Measurements from ENCODE around the gene PPIH.
"Not testable (repeated sequence)": the region's sequence is repeated elsewhere in the genome, so short reads cannot be mapped to it uniquely, and the experiment has no call there.

DNA sequence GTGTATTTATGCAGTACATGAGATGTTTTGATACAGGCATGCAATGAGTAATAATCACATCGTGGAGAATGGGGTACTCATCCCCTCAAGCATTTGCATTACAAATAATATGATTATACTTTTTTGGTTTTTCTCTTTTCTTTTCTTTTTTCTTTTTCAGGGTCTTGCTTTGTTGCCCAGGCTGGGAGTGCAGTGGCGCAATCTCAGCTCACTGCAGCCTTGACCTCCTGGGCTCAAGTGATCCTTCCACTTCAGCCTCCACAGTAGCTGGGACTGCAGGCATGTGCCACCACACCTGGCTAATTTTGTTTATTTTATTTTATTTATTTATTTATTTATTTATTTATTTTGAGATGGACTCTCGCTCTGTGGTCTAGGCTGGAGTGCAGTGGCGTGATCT, 37.0 kb upstream of the PPIH start:
- not testable (repeated sequence) for TF ChIP-seq ZNF384 (IDR thresholded peaks at IDR 0.05); TARDBP (IDR thresholded peaks at IDR 0.05); SUZ12 (IDR thresholded peaks at IDR 0.05); FOXM1 (IDR thresholded peaks at IDR 0.05; ENCODE audit: borderline replicate concordance)
- TF ChIP-seq, protein P1, sequence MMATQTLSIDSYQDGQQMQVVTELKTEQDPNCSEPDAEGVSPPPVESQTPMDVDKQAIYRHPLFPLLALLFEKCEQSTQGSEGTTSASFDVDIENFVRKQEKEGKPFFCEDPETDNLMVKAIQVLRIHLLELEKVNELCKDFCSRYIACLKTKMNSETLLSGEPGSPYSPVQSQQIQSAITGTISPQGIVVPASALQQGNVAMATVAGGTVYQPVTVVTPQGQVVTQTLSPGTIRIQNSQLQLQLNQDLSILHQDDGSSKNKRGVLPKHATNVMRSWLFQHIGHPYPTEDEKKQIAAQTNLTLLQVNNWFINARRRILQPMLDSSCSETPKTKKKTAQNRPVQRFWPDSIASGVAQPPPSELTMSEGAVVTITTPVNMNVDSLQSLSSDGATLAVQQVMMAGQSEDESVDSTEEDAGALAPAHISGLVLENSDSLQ (IDR thresholded peaks at IDR 0.05): not testable (repeated sequence)
